Activated T-cell treated with anti-CD3 and anti-CD28 coated beads for 4 hours (primary cell): ENCODE measurements around the gene TNIP1.

ENCODE experiments used
- DNase-seq: peaks from one replicate; pipeline ENCODE4 v3.0.0-alpha.2; 2020

The TNIP1 gene

GRCh38 chr5:150992705-150993104 lies 88.1 kb downstream of the TNIP1 start:
- DNase-seq: no peak

DNA sequence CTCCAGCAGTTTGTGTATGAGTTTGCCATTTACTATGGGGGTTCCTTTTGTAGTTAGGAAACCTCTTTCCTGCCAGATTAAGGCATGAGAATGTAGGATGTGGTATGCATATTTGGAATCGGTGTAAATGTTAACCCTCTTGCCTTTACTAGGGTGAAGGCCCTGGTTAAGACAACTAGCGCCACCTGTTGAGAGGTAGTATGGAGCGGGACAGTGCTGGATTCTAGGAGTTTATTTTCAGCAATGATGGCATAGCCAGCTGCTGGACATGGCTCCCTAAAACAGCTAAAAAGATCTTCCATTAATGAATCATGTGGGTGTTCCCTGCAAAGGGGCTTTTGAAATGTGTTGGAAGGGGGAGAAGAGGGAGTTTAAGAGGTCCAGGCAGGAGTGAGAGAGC lies 91.1 kb downstream of the TNIP1 start:
- no peak for DNase-seq

DNA sequence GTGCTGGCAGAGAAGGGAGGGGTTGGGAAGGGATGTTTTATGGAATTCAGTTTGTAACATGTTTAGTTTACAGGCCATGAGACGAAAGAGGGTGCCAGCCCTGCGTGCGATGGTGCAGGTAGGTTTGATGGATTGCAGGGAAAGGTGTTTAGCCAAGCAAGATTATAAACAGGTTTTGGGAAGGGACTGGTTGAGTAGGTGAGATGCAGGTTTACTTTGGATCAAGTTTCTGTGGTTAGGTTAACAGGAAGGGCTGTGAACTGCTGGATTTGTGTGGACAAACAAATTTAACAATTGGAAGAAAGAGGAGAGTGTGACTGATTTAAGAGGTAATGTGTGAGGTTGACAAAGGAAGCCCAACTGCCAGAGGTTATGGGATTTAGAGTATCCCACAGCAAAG lies 93.1 kb downstream of the TNIP1 start:
- no peak for DNase-seq
